HCT116 (cell line): ENCODE data around the gene FSHB. TPM values are rescaled to one million over a fixed set of nuclear protein-coding genes. Genes with fewer than 3 reads are reported as not detected.

Source experiments
- ATAC-seq: fragments of 200-7000 bp; cut with Tn5 transposase; 2 replicates; pipeline ENCODE4 v1.9.1; 2020; ENCODE audit warnings: mild to moderate bottlenecking, moderate library complexity
- BruUV-seq: library from RNA; stranded (reverse); fragments of 400-500 nt; replicated peaks from 2 replicates; lab custom pipeline; 2021; lab: Mats Ljungman, UMichigan
- CTCF ChIA-PET: fragments of 300-600 bp; sonication (Branson Sonifier 250); formaldehyde crosslinking; loops from one replicate; lab custom pipeline; 2021; ENCODE audit warnings: antibody characterized with exemption; lab: Charles Lee
- POLR2A ChIA-PET: fragments of 300-600, 350-600 bp; sonication (Branson Sonifier 250); formaldehyde crosslinking; loops from one replicate; lab custom pipeline; 2021; ENCODE audit warnings: antibody characterized with exemption; lab: Charles Lee
- RAD21 ChIA-PET, 2 experiments: fragments of 300-600 bp; sonication (Branson Sonifier 250); formaldehyde crosslinking; loops; one replicate each; lab custom pipeline; 2023; ENCODE audit warnings: low total read pairs in 2 of 2; ENCODE audit not compliant: uncharacterized antibody in 2 of 2, unreplicated experiment in 2 of 2, low non-redundant PET in 1 of 2; lab: Charles Lee
- DNase-seq: peaks from one replicate; pipeline ENCODE4 v3.0.0-alpha.2; 2010; ENCODE audit warnings: low read depth, low spot score
- H2AFZ ChIP-seq: fragments of 200-600 bp; shearing (Covaris generic), sonication (generic); 2 replicates; pipeline ENCODE4 v1.6.1; 2017; ENCODE audit warnings: low read depth, mixed run types, mixed read lengths, antibody characterized with exemption, low read length; ENCODE audit not compliant: poor library complexity, severe bottlenecking
- H3K27ac ChIP-seq: 2 replicates; pipeline ENCODE4 v1.5.1; 2012; ENCODE audit warnings: low read depth, low read length
- H3K27me3 ChIP-seq: fragments of 200-600 bp; sonication (generic); 2 replicates; pipeline ENCODE4 v1.6.1; 2016; ENCODE audit warnings: mixed run types, low read length, mixed read lengths; ENCODE audit not compliant: insufficient read depth
- H3K36me3 ChIP-seq, 2 experiments: fragments of 200-500 bp in 1 of 2; fragments of 200-600 bp in 1 of 2; sonication (Bioruptor generic) in 1 of 2; sonication (generic) in 1 of 2; 2 replicates each; pipeline versions ENCODE4 v1.5.1 to v1.6.1; 2014 to 2016; ENCODE audit warnings: low read length in 2 of 2, inconsistent platforms in 1 of 2, mixed read lengths in 1 of 2, mixed run types in 1 of 2; ENCODE audit not compliant: insufficient read depth in 2 of 2, control insufficient read depth in 1 of 2
- H3K4me1 ChIP-seq, 2 experiments: fragments of 200-600 bp in 1 of 2; sonication (generic) in 1 of 2; 2 replicates each; pipeline versions ENCODE4 v1.5.1 to v1.6.1; 2012 to 2017; ENCODE audit warnings: low read length in 2 of 2, inconsistent platforms in 1 of 2, mild to moderate bottlenecking in 1 of 2, mixed read lengths in 1 of 2, mixed run types in 1 of 2, moderate library complexity in 1 of 2; ENCODE audit not compliant: insufficient read depth in 2 of 2, control insufficient read depth in 1 of 2
- H3K4me2 ChIP-seq: fragments of 200-600 bp; sonication (generic); 2 replicates; pipeline ENCODE4 v1.6.1; 2017; ENCODE audit warnings: mixed run types, low read length, mixed read lengths
- H3K4me3 ChIP-seq, 2 experiments: fragments of 200-600 bp in 1 of 2; sonication (generic) in 1 of 2; replicated peaks in 1 of 2; 2 replicates each; pipeline ENCODE4 v1.5.1; 2011 to 2016; ENCODE audit warnings: low read length in 2 of 2, control low read depth in 1 of 2, low read depth in 1 of 2, mild to moderate bottlenecking in 1 of 2, mixed read lengths in 1 of 2, mixed run types in 1 of 2
- H3K79me2 ChIP-seq: fragments of 200-600 bp; sonication (generic); 2 replicates; pipeline ENCODE4 v1.6.1; 2017; ENCODE audit warnings: mild to moderate bottlenecking, mixed run types, low read length, moderate library complexity, mixed read lengths; ENCODE audit not compliant: insufficient read depth
- H3K9ac ChIP-seq: fragments of 200-600 bp; sonication (generic); 2 replicates; pipeline ENCODE4 v1.6.1; 2016; ENCODE audit warnings: low read length, mixed read lengths
- H3K9me2 ChIP-seq: fragments of 200-600 bp; sonication (generic), shearing (Covaris generic); 2 replicates; pipeline ENCODE4 v1.6.1; 2017; ENCODE audit warnings: mixed run types, mild to moderate bottlenecking, moderate library complexity; ENCODE audit not compliant: insufficient read depth
- H3K9me3 ChIP-seq, 2 experiments: fragments of 200-500 bp in 1 of 2; fragments of 200-600 bp in 1 of 2; sonication (Bioruptor generic) in 1 of 2; sonication (generic) in 1 of 2; 2 replicates each; pipeline ENCODE4 v1.6.1; 2014 to 2017; ENCODE audit warnings: low read length in 2 of 2, mixed read lengths in 2 of 2, inconsistent platforms in 1 of 2, low read depth in 1 of 2, mild to moderate bottlenecking in 1 of 2, mixed run types in 1 of 2, moderate library complexity in 1 of 2; ENCODE audit not compliant: control insufficient read depth in 1 of 2, insufficient read depth in 1 of 2
- H4K20me1 ChIP-seq: fragments of 200-600 bp; sonication (generic), shearing (Covaris generic); 2 replicates; pipeline ENCODE4 v1.6.1; 2017; ENCODE audit warnings: mixed run types, mild to moderate bottlenecking, moderate library complexity; ENCODE audit not compliant: insufficient read depth
- CEBPB ChIP-seq: IDR thresholded peaks from 2 replicates; pipeline ENCODE4 v1.6.1; 2012; ENCODE audit warnings: low read depth
- EZH2 ChIP-seq: fragments of 200-600 bp; sonication (generic); IDR thresholded peaks from 2 replicates; pipeline ENCODE4 v1.6.1; 2017; ENCODE audit warnings: antibody characterized with exemption, mixed run types
- EZH2phosphoT487 ChIP-seq: fragments of 200-600 bp; IDR thresholded peaks from 2 replicates; pipeline ENCODE4 v1.6.1; 2018; ENCODE audit warnings: antibody characterized with exemption, borderline replicate concordance
- FOSL1 ChIP-seq: IDR thresholded peaks from 2 replicates; pipeline ENCODE4 v1.6.1; 2012; ENCODE audit warnings: low read depth
- JUND ChIP-seq: IDR thresholded peaks from 2 replicates; pipeline ENCODE4 v1.6.1; 2012
- SIN3A ChIP-seq: IDR thresholded peaks from 2 replicates; pipeline ENCODE4 v1.6.1; 2012; ENCODE audit warnings: low read depth
- SRF ChIP-seq: IDR thresholded peaks from 2 replicates; pipeline ENCODE4 v1.6.1; 2012; ENCODE audit warnings: low read depth
- TCF7L2 ChIP-seq: IDR thresholded peaks from 2 replicates; pipeline ENCODE4 v1.7.0; 2011; ENCODE audit warnings: borderline replicate concordance, inconsistent platforms; ENCODE audit not compliant: insufficient read depth, insufficient read length; ENCODE audit errors: extremely low read depth
- YY1 ChIP-seq: IDR thresholded peaks from 2 replicates; pipeline ENCODE4 v1.6.1; 2011; ENCODE audit warnings: low read length, low read depth, moderate library complexity, mild to moderate bottlenecking; ENCODE audit not compliant: insufficient replicate concordance; ENCODE audit errors: extremely low read depth
- intact Hi-C: fragments of 100-400 bp; cut with micrococcal nuclease; formaldehyde crosslinking; loops from 2 replicates; pipeline ENCODE4 v1.10.0; 2022
- total RNA-seq: library from RNA; stranded (reverse); gene quantifications from one replicate; pipeline ENCODE4 v1.2.1, GENCODE V29; 2021; ENCODE audit not compliant: unreplicated experiment
- TF ChIP-seq, protein P1 (sequence below), 3 experiments: fragments of 200-600 bp in 1 of 3; sonication (generic) in 1 of 3; IDR thresholded peaks in 2 of 3; conservative IDR thresholded peaks in 1 of 3; 2 replicates each; pipeline ENCODE4 v1.5.1; 2012 to 2017; ENCODE audit warnings: low read depth in 2 of 3, low read length in 2 of 3, antibody characterized with exemption in 1 of 3, borderline replicate concordance in 1 of 3, control low read depth in 1 of 3, mild to moderate bottlenecking in 1 of 3, mixed read lengths in 1 of 3, mixed run types in 1 of 3, moderate library complexity in 1 of 3; ENCODE audit not compliant: insufficient read depth in 1 of 3

Gene FSHB
- total RNA-seq, 1 experiment from 2014 or later, result not detected

DNA sequence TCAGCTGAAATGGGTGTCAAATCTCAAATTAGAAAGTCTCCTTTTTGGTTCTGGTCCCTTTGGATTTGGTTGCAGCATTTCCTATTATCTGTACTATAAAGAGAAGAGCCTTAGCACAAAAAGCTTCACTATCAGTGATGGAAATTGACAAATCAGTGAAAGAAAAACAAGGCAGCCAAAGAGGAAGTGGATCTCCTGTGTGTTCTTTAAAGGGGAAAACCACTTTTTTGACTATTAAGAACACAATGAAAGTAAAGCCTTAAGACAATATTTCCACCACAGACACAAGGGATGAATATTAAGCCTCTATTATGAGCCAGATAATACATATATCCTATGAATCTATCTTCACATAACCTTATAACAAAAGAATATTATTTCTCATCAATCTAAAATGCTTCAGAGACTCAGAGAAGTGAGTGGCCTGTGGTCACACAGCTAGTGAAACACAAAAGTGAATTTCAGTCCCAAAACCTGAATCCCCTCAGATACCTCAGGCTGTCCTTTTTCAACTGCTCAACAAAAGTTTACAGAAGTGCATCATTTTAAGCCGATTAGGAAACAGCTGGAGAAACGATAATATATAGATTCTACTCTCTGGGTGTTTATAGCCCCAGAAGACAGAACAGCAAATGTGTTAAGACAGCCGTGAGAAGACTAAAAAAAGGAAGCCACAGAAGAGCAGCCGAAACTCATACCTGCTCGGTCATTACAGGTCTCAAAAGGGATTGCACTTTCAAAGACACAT, 24.4 kb upstream of the FSHB start:
- CTCF ChIA-PET, result no interaction called here

More for the DNA sequence above, 24.4 kb upstream of the FSHB start:
- ChIA-PET POLR2A (no interaction called here), RAD21 (no interaction called here)
- Histone ChIP-seq H3K9ac (no peak overlapping the region), H3K27ac (no peak overlapping the region), H3K27me3 (peaks cover 2% of the 10 kb centered on the region; the same call in 1 of the 2 replicates), H3K4me3 (no peak overlapping the region), H3K4me1 (no peaks in the 10 kb centered on the region), H3K36me3 (no peaks in the 10 kb centered on the region), H2AFZ (no peak overlapping the region), H4K20me1 (no peaks in the 10 kb centered on the region), H3K9me3 (no peaks in the 10 kb centered on the region), H3K79me2 (no peaks in the 10 kb centered on the region), H3K9me2 (no peaks in the 10 kb centered on the region), H3K4me2 (no peak overlapping the region)
- DNase-seq (no peak), ATAC-seq (no peak)
- no peak for TF ChIP-seq EZH2
- TF ChIP-seq CEBPB, result no peak
- no peak for TF ChIP-seq FOSL1
- TF ChIP-seq, protein P1, sequence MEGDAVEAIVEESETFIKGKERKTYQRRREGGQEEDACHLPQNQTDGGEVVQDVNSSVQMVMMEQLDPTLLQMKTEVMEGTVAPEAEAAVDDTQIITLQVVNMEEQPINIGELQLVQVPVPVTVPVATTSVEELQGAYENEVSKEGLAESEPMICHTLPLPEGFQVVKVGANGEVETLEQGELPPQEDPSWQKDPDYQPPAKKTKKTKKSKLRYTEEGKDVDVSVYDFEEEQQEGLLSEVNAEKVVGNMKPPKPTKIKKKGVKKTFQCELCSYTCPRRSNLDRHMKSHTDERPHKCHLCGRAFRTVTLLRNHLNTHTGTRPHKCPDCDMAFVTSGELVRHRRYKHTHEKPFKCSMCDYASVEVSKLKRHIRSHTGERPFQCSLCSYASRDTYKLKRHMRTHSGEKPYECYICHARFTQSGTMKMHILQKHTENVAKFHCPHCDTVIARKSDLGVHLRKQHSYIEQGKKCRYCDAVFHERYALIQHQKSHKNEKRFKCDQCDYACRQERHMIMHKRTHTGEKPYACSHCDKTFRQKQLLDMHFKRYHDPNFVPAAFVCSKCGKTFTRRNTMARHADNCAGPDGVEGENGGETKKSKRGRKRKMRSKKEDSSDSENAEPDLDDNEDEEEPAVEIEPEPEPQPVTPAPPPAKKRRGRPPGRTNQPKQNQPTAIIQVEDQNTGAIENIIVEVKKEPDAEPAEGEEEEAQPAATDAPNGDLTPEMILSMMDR (IDR thresholded peaks at IDR 0.05 in 2 of 3, conservative IDR thresholded peaks at IDR 0.05 in 1 of 3; ENCODE audit: borderline replicate concordance in 1 of 3, insufficient read depth in 1 of 3, low read depth in 2 of 3, low read length in 2 of 3), result no peak
- no peak for TF ChIP-seq YY1
- TF ChIP-seq TCF7L2, result no peak
- no peak for TF ChIP-seq JUND
- TF ChIP-seq SRF, result no peak
- TF ChIP-seq EZH2phosphoT487, result no peak
- TF ChIP-seq SIN3A, result no peak
- intact Hi-C loops, result no loop called here
- BruUV-seq, result no TSS peak
